ENCODE data around the gene NOB1.

DNA sequence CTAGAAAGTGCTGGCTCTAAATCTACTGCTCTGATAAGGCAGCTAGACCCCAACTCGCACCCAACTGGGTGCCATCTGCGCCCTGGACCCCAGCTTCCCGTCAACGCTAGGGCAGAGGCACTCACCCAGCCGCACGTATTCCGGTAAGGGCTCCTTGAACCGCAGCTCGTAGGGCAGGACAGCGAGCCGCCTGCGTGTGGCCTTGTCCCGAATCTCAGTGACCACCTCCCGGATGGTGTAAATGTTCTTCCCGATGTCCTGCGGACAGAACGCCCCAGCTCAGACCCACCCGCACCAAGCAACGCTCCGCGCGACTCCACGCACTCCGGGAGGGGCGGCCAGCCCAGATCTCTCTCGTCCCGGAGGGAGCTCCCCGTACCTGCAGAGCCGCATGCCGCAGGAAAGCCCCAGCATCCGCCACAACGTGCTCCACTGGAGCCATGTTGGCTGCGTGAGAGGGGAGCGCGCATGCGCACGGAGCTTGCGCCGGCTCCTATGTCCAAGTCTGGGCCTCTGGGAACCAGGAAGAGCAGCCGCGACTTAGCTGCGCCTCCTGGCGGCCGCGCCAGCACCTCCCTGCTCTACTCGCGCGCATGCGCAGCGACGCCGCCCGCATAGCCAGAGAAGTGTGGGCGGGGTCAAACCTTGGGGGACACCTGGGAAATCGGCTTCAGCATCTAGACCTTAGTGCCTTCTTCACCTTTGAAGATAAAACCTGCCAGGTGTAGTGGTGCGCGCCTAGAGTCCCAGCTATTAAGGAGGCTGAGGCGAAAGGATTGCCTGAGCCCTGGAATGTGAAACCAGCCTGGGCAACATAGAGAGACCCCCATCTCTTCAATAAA, at the start of gene NOB1:
- TF ChIP-seq, protein P1, sequence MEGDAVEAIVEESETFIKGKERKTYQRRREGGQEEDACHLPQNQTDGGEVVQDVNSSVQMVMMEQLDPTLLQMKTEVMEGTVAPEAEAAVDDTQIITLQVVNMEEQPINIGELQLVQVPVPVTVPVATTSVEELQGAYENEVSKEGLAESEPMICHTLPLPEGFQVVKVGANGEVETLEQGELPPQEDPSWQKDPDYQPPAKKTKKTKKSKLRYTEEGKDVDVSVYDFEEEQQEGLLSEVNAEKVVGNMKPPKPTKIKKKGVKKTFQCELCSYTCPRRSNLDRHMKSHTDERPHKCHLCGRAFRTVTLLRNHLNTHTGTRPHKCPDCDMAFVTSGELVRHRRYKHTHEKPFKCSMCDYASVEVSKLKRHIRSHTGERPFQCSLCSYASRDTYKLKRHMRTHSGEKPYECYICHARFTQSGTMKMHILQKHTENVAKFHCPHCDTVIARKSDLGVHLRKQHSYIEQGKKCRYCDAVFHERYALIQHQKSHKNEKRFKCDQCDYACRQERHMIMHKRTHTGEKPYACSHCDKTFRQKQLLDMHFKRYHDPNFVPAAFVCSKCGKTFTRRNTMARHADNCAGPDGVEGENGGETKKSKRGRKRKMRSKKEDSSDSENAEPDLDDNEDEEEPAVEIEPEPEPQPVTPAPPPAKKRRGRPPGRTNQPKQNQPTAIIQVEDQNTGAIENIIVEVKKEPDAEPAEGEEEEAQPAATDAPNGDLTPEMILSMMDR (conservative IDR thresholded peaks at IDR 0.05; ENCODE audit: low read depth, low read length), result peak; percentile 99
- TF ChIP-seq RAD21 (IDR thresholded peaks at IDR 0.05; ENCODE audit: low read length), result peak; percentile 88
- peak; percentile 86 for TF ChIP-seq POLR2A (IDR thresholded peaks at IDR 0.05; ENCODE audit: low read depth, low read length)
- TF ChIP-seq, protein P2, sequence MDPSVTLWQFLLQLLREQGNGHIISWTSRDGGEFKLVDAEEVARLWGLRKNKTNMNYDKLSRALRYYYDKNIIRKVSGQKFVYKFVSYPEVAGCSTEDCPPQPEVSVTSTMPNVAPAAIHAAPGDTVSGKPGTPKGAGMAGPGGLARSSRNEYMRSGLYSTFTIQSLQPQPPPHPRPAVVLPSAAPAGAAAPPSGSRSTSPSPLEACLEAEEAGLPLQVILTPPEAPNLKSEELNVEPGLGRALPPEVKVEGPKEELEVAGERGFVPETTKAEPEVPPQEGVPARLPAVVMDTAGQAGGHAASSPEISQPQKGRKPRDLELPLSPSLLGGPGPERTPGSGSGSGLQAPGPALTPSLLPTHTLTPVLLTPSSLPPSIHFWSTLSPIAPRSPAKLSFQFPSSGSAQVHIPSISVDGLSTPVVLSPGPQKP (IDR thresholded peaks at IDR 0.05; ENCODE audit: borderline replicate concordance, low read depth, low read length), result no peak
- TF ChIP-seq MXI1 (IDR thresholded peaks at IDR 0.05; ENCODE audit: borderline replicate concordance, low read depth, low read length), result peak; percentile 99
- TF ChIP-seq, protein P3, sequence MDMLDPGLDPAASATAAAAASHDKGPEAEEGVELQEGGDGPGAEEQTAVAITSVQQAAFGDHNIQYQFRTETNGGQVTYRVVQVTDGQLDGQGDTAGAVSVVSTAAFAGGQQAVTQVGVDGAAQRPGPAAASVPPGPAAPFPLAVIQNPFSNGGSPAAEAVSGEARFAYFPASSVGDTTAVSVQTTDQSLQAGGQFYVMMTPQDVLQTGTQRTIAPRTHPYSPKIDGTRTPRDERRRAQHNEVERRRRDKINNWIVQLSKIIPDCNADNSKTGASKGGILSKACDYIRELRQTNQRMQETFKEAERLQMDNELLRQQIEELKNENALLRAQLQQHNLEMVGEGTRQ (IDR thresholded peaks at IDR 0.05; ENCODE audit: low read depth, low read length), result no peak
- TF ChIP-seq FOS (IDR thresholded peaks at IDR 0.05; ENCODE audit: low read depth, low read length), result no peak; the same call in 1 of the 2 replicates
- TF ChIP-seq NFE2L2 (IDR thresholded peaks at IDR 0.05; ENCODE audit: low read depth, low read length), result no peak
- TF ChIP-seq BHLHE40 (IDR thresholded peaks at IDR 0.05; ENCODE audit: low read depth, low read length), result no peak
- TF ChIP-seq RFX5 (IDR thresholded peaks at IDR 0.05; ENCODE audit: low read depth, low read length), result no peak
- TF ChIP-seq MAFK (IDR thresholded peaks at IDR 0.05; ENCODE audit: low read depth, low read length), result no peak

All from IMR-90 (cell line).